Activated CD4-positive, CD25-positive, alpha-beta regulatory T cell (primary cell): Measurements from ENCODE around the gene LRRTM2.

Experiments
- DNase-seq, 4 experiments: peaks; one replicate each; lab custom pipeline; 2025; lab: John Stamatoyannopoulos, UW

LRRTM2 gene

GRCh38 chr5:138878437-138879235 is 3.5 kb upstream of the LRRTM2 start:
- no peak for DNase-seq

GRCh38 chr5:138876811-138877210 is 1.7 kb upstream of the LRRTM2 start:
- DNase-seq = no peak

- DNase-seq = no peak
Measured at GRCh38 chr5:138875946-138876345, 811 bp upstream of the LRRTM2 start.

DNA sequence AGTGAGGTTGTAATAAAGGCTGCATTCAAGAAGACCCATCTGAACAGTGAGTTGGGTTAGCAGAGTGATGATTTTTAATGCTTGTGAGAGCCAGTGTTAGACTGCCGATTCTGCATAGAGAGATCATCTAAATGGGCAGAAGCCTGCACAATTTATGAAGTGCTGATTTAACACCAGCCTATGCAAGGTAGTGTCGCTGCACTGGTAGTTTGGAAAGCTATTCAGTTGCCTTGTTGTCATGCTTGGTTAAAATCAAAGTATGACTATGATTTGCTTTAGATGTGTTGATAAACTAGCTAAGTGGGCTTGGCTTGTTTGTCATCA is 379 bp upstream of the LRRTM2 start:
- DNase-seq = no peak

- DNase-seq = no peak
Measured at GRCh38 chr5:138874241-138874640, 894 bp downstream of the LRRTM2 start.

DNA sequence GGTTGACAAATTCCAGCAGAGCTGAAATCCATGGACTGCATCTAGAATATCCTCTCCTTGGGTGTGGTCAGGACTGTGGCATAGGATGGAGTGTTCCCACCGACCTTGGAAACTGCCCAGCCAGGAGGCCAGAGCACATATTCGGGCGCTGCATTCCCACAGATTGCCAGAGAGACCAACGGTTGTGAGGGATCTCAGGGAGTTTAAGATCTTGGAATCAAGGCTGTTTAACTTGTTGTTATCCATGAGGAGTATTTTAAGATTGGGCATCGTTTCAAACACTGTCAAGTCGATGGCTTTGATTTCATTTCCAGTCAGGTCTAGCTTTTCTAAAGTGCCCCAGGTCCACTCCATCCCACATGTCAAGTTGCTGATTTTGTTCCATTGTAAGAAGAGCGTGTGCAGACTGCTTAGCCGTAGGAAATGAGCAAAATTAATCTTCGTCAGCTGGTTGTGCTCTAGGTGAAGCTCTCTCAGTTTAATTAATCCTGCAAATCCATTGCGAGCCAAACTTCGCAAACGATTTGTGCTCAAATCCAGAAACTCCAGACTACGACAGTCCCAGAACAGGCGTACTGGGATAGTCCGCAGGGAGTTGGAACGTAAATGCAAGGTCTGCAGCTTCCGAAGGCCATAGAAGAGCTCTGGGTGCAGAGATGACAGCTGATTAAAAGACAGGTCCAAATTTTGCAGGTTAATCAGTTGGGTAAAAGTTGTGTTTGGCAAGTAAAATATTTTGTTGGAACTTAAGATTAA is 1.5 kb downstream of the LRRTM2 start:
- DNase-seq = no peak

GRCh38 chr5:138872841-138873465 is 2.2 kb downstream of the LRRTM2 start:
- no peak for DNase-seq

DNA sequence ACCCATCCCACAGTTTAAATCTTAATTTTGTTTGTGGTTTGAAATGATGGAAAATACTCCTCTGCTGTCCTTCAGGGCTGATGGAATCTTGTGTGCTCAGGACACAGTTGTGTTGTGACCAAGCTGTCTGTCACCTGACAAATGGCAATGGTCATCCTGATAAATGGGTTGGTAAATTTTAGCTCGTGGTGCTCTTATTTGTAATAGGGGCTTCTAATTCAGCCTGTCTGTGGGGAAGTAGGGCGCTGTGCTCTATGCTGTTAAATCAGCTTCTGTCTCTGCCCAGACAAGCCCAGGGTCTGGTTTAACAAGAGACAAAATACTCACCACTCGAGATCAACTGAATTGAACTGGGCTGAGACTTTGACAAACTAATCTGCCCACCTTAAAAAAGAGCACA is 4.5 kb downstream of the LRRTM2 start:
- DNase-seq = no peak

GRCh38 chr5:138869763-138870500 is 5.2 kb downstream of the LRRTM2 start:
- no peak for DNase-seq

- DNase-seq = no peak
Measured at GRCh38 chr5:138869038-138869437, 6.1 kb downstream of the LRRTM2 start.

DNA sequence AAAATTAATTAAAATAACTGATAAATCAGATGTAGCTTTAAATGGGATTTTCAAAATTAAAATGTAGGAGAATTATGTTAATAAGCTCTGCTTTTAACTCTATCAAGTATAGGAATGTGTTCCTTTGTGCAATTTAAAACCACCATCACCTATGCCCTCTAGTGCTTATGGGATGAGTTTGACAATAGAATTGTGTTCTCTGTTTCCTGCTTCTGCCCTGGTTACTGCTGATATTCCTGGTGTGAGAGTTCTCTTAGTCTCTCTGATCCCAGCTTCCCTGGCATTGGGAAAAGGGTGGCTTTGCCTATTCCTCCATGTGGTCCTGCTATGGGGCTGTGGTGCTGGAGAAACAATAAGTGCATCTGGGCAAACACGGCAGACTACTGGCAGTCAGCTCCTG is 8.1 kb downstream of the LRRTM2 start:
- DNase-seq = no peak

GRCh38 chr5:138853132-138853531 is 22.0 kb downstream of the LRRTM2 start:
- DNase-seq = no peak

- DNase-seq = no peak
Measured at GRCh38 chr5:138850865-138851435, 24.2 kb downstream of the LRRTM2 start.

DNA sequence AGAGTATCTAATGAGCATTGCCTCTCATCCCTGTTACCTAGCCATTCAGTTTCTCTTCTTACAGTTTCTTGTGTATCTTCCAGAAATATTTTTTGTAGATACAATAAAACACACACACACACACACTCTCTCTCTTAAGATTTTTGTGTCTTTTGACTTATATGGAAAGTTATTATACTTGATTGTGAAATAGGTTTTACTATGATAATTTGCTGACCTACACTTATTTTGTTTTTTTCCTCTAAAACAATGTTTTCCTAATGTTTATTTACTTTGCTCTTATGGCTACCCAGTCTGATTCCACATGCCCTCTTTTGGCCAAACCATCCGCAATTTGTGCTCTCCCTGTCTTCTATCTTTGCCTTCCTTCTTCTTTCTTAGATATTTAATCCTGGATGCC is 25.3 kb downstream of the LRRTM2 start:
- no peak for DNase-seq

DNA sequence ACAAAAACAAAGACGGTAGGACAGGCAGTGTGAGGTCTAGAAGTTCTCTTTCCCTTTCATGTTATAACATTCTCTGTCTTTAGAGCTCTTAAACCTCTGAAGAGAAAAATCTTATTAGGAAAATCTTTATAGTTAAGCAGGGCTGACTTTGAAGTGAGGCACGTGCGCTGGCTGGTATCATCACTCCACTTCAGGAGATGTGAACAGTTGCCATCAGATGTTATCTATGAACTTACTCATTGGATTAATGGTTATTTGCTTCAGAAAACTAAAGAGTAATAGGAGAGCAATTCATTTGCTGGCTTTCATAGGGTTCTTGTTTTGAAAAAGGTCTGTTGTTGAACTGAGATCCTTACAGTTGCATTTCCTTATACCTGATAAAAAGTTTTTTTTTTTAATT is 25.7 kb downstream of the LRRTM2 start:
- DNase-seq = no peak

DNA sequence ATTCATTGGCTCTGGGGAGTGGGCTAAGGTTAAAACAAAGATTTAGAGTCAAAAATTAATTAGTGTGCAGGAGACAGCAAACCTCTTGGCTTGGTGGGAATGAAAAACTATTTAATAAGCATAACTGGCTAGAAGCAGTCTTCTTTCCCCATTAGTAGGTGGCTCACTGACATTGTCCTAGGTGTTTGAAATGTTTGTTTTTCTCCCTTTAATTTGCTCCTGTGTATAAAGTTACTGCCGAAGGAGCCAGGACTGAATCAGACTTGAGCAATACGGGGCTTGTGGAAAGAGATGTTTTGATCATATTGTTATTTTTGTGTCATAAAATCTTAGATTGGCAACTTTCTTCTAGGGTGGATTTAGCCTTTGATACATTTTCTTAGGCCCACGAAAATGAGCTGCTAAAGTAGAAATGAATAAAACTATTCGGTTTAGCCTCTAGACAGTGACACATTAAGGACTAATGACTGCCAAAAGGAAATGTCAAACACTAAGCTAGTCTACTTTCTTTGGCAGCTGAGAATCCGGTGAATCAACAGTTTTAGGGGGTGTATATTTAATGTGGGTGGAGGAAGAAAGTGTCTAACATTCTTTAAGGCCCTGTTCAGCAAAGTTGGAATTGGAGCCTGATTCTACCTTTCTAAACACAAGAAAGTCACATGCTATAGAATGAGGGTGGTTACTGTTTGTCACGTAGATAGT is 30.2 kb downstream of the LRRTM2 start:
- DNase-seq = no peak

DNA sequence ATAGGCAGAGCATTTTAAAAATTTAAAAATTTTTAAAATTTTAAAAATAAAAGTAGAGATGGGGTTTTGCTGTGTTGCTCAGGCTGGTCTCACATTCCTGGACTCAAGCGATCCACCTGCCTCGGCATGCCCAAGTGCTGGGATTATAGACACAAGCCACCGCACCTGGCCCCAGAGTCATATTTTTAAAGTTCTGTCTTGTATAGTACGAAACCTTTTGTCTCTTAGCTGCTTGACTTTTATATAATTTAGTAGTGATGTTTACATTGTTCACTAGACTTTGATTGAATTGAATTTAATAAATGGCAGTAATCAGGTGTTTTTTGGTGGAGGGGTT is 31.0 kb downstream of the LRRTM2 start:
- DNase-seq = no peak

GRCh38 chr5:138843316-138844124 is 31.6 kb downstream of the LRRTM2 start:
- no peak for DNase-seq

GRCh38 chr5:138841531-138841930 is 33.6 kb downstream of the LRRTM2 start:
- no peak for DNase-seq

DNA sequence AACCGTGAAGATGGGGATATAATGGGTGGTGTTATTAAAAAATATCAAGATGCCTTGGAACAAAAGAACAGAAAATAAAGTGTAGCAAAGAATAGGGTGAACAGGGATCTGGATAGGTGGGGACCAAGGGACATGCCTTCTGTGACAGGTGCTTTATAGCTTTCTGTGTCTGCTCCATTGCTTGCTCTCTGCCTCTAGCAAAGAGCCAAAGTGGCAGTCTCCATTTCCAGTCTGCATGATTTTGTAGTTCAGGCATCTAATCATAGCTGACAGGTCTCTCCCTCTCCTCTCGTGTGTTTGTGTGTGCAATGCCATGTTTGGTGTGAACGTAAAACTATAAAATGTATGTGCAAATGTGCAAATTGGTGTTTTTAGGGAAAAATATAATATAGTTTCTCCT is 35.0 kb downstream of the LRRTM2 start:
- DNase-seq = no peak

DNA sequence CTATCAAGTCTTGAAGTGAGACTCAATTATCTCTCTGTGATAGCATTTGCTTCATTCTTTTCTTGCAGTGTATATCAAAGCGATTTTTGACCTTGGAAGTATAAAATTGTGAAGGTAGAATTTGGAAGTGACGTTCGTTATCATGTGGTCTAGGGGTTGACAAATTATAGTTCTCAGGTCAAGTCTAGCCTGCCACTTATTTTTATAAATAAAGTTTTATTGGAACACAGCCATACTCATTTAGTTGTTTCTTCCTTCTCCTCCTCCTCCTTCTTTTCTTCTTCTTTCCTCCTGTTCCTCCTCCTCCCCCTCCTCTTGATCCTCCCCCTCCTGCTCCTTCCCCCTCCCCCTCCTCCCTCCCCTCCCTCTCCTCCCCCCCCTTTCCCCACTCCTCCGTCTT is 38.0 kb downstream of the LRRTM2 start:
- DNase-seq = no peak
